ENCODE results near the gene CALCOCO1.
A peak's percentile ranks its signal among the peaks of the same experiment; 100 is the strongest.
"Not testable (repeated sequence)": the region's sequence is repeated elsewhere in the genome, so short reads cannot be mapped to it uniquely, and the experiment has no call there.

CALCOCO1 gene, protein sequence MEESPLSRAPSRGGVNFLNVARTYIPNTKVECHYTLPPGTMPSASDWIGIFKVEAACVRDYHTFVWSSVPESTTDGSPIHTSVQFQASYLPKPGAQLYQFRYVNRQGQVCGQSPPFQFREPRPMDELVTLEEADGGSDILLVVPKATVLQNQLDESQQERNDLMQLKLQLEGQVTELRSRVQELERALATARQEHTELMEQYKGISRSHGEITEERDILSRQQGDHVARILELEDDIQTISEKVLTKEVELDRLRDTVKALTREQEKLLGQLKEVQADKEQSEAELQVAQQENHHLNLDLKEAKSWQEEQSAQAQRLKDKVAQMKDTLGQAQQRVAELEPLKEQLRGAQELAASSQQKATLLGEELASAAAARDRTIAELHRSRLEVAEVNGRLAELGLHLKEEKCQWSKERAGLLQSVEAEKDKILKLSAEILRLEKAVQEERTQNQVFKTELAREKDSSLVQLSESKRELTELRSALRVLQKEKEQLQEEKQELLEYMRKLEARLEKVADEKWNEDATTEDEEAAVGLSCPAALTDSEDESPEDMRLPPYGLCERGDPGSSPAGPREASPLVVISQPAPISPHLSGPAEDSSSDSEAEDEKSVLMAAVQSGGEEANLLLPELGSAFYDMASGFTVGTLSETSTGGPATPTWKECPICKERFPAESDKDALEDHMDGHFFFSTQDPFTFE

DNA sequence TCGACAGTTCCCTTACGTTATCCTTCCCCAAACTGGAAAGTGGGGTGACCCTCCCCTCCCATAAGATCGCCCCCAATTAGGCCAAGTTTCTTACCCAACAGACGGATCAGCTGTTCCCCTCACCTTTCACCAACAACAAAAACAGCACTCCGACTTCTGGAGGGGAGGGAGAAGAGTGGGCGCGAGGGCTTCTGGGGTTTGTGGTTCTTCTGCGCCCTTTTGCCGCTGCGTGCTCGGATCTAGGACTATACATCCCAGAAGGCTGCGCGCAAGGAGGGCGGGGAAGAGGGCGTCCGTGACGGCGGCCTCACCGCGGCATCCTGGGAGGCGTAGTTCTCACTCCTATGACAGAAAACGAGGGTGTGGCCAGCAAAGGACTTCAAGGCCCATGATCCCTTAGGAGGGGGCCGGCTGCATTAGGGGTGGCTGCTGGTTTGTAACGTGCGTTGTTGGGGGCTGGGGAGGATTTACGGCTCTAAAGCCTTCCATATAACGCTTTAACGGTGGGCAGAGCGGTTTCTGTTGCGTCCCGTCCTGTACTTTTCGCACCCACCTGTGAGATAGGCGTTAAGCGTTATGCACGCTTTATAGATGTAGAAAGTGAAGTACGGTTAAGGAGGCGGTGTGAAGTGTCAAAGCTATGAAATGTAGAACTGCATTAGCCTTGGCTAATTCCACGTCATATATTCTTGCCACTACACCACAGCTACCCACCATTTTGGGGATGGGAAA, at the start of gene CALCOCO1:
TSS of gene CALCOCO1 (minus strand) at position 143 of the 732 bp plus-strand sequence. CDS start 2,210 bp downstream, outside the sequence.
- DNase-seq (ENCODE audit: low read depth) = peak; percentile 91

DNA sequence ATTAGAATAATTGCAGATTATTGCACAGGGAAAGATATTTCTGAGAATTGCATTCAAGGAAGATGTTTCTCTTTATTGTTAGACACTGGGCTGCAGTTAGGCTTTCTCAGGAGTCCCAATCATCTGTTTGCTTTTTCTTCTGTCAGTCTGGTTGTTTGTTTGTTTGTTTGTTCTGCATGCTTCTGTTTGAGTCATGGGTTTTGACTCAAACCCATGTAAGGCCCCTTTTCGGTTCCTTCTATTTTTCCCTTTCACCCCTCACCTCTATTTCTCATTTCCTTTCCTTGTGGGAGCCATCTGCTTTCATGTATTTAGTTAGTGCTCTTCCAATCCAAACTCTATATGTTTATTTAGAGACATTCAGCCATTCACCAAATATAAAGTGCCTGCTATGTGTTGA, 49.6 kb upstream of the CALCOCO1 start:
- no peak for DNase-seq (ENCODE audit: low read depth)

DNA sequence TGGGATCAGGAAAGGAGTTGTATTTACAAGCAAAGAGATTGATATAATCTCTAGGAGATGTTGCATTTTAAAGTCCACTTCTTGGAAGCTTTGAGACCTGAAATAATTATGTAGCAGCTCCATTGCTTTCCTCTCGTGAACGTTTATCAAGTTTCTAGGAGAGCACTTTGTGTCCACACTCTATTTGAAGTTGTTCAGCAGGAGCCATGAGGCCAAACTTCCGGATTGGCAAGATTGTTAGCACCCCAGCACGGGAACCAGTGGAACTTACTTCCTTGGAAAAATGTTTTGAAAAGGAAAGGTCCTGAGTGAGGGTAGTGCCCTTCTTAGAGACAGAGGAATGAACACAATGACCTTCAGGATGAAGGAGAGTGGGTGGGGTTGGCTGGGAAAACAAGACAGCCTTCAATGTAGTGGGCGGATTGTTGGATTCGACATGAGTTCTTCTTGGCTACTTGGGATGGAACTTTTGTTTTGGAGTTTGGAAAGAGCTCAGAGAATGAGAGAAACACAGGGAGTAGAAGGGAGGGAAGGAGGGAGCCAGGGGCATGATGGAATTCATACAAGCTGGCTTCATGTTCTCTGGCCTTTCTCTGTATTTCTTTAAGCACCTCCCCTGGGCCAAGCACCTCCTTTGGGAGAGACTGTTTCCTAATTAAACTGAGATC, 48.4 kb upstream of the CALCOCO1 start:
- DNase-seq (ENCODE audit: low read depth) = no peak

DNA sequence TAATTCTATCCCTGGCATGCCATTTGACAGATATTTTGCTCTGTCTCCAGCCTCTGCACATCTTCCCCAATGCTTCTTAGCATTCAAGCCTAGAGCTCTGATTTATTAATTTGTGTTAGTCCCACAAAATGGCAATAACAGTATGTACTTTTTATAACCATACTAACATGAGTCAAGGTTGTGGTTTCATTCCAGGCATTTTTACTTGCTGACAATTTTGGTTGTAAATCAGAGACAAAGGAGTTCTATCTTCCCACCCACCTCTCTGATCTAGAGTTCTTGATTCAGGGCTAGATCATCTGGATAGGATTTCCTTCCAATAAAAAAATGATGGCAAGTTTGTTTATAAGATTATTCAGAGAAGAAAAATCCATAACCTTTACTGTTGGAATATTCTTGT, 43.0 kb upstream of the CALCOCO1 start:
- no peak for DNase-seq (ENCODE audit: low read depth)

DNA sequence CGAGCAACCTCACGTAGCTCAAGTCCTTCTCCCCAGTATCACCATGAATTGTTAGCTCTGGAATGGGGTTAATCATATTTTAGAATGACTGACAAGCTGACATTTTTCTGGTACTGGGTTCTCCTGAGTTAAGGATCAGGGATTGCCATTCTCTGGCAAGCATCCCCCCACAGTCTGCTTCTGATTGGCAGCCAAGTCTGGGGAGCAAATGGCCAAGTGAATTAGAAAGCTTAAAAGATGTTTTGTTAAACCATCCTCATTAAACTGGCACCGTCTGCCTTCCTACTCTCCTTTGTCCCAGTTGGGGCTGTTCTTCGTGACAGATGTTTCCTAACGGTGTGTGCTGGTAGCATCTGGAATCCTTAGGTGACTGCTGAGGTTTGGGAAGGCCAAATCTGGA, 41.7 kb upstream of the CALCOCO1 start:
- no peak for DNase-seq (ENCODE audit: low read depth)

DNA sequence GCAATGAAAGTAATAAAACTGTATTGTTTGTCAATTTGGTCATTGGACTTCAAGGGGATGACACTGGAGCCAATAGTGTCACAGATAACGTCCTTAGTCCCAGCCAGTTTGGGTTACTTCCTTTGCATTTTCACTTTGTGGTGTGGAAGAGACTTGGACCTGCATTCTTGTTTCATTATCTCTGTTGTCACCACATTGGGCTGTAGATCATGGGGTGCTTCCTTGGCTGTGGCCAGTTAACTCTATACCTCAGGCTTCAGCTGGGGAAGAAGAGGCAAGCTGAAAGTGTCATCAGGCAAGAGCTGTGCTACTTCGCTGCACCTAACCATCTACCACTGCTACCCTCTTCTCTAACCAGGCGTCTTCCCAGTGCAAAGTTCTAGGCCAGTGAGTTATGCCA, 39.6 kb upstream of the CALCOCO1 start:
- no peak for DNase-seq (ENCODE audit: low read depth)

DNA sequence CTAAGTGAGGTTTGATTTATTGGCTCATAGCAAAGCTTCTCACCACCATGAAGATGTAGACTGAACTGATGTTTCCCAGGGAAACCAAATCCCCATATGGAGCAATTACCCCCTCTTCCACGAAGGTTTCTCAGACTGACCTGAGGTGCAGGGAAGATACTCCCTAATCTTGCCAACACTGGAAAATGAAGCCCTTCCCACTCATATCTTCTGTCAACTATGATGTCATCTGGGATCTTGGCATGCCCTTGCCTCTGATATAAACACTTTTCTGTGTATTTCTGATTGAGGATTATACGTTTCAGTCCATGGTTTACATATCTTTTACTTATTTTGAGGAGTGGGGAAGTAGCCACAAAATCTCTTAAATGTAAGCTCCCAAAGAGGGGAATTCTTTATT, 38.6 kb upstream of the CALCOCO1 start:
- DNase-seq (ENCODE audit: low read depth) = no peak

DNA sequence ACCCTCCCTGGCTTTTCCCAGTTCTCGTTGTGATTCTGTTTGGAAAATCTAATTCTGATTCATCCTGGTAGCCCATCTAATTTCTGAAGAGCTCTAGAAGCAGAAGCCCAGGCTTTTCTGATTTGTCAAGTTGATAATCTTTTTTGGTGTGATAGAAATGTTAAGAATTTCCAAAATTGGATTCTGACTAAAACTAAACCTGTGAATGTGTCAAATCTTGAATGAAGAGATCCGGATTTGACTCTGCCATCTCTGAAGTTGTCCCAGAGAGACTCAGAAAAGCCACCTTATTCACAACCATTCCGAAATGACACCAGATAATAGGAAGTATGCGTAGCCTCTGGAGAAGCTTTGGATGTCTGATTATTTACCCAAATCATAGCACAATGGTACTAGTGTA, 37.4 kb upstream of the CALCOCO1 start:
- no peak for DNase-seq (ENCODE audit: low read depth)

DNA sequence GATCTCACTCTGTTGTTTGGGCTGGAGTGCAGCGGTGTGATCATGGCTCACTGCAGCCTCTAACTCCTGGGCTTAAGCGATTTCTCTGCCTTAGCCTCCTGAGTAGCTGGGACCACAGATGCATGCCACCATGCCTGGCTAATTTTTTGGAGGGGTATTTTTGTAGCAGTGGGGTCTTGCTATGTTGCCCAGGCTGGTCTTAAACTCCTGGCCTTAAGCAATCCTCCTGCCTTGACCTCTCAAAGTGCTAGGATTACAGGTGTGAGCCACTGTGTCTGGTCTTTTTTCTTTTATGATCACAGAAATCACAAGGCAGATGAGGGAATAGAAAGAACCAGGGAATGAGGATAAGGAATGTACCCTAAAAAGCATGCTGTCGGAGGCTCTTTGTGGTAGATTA, 35.5 kb upstream of the CALCOCO1 start:
- not testable (repeated sequence) for DNase-seq (ENCODE audit: low read depth)

DNA sequence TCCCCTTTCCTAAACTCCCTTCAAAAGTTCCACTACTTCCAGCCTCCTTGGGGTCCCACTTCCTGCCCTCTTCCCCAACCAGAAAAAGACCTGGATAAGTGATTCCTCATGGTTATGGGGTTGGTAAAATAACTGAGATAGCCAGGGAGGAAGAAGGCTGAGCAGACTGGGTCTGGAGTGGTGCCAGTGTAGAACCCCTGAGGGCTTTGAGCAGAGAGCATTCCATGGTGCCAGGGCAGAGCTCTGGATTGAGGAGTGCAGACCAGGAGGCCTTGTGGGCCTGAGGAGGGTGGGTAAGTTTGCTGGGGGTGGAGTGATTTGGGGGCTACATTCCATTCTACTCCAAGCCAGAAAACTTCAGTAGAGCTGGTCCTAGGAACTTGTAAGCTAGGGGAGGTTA, 34.1 kb upstream of the CALCOCO1 start:
- no peak for DNase-seq (ENCODE audit: low read depth)

DNA sequence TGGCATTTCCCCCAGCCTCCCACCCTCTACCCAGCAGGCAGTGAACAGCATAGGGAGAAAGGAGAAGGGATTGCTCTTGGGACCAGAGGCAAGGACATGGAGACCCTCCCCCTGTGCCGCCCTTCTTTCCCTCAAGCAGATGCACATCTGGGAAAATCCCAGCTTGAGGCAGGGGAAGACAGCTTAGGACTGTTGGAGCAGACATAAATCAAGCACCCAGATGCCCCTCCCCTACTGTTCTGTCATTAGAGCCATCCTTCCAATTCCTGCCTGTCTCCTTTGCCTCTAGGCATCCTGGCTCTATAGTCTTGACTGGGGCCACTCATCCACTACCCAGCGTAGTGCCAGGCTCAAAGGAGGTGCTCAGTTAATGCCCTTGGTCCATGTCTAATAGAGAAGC, 32.0 kb upstream of the CALCOCO1 start:
- no peak for DNase-seq (ENCODE audit: low read depth)

DNA sequence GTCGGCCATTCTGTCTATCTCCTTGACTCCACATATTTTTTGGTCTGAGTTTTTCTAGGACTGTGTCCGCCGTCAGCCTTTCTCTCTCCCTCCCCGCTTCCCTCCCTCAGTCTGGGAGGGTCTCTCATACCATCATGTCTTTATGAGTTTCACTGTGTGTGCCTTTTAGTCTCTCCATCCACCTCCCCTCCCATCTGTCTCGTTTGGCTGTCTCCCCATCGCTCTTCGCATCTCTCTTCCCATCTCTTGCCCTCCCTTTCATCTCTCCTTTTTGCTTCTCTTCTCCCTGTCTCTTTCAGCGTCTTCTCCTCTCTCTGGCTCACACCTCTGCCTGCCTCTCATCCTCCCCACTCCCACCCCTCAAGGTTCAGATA, 31.5 kb upstream of the CALCOCO1 start:
- no peak for DNase-seq (ENCODE audit: low read depth)

DNA sequence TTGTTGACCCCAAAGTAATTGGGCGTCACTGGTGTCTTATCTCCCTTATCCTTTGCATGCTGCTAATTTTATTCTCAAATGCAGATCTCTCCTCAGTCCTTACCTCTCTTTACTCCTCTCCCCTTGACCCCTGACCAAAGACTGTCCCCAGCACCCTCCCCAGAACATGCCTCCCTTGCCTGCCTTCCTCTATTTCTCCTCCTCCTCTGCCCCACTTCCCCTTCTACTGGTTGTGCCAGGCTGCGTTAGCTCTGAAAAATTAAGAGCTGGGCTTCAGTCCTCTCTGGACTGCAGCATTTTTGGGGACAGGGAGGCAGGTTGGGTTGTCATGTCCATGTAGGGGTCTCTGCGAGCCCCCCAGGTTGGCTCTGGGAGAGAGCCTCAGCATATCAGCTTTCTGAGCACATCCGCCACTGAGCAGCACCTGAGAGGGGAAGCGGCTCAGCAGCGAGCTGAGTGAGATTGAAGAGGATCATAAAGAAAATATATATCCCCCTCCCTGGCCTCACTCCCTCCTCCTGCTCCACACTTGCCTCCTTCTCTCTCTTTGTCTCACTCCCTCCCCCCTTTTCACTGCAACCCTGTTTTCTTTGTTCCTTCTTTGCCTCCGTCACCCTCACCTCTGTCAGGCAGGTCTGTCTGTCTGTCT, 31.0 kb upstream of the CALCOCO1 start:
- DNase-seq (ENCODE audit: low read depth) = no peak

DNA sequence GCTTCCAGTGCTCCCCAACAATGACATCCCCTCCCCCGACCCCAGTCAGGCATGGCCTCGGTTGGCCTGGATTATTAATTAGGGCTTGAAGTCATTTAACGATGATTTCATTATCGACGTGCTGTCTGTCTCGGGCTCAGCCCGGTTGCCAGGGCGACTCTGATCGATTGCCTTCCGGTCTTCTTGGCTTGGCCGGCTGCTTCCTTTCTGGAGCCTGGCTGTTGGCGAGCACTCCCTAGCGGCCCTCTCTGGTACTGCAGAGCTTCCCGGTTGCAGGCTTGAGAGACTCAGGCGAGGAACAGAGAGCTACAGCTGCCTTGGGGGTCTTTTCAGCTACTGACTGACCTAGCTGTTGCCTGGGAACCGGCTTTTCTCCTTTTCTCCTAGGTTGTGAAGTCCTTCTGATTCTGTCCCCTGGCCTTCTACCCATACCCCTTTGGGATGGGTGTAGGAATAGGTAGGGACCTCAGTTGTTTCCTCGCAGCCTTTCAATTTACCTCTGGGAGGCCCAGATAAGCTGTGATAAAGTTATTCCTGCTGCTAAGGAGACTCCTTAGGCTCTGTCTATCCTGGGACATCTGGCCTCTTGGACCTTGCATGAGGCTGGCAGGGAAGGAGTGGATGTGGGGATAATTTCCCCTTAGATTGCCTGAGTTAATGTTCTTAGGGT, 30.0 kb upstream of the CALCOCO1 start:
- DNase-seq (ENCODE audit: low read depth) = peak; percentile 63

DNA sequence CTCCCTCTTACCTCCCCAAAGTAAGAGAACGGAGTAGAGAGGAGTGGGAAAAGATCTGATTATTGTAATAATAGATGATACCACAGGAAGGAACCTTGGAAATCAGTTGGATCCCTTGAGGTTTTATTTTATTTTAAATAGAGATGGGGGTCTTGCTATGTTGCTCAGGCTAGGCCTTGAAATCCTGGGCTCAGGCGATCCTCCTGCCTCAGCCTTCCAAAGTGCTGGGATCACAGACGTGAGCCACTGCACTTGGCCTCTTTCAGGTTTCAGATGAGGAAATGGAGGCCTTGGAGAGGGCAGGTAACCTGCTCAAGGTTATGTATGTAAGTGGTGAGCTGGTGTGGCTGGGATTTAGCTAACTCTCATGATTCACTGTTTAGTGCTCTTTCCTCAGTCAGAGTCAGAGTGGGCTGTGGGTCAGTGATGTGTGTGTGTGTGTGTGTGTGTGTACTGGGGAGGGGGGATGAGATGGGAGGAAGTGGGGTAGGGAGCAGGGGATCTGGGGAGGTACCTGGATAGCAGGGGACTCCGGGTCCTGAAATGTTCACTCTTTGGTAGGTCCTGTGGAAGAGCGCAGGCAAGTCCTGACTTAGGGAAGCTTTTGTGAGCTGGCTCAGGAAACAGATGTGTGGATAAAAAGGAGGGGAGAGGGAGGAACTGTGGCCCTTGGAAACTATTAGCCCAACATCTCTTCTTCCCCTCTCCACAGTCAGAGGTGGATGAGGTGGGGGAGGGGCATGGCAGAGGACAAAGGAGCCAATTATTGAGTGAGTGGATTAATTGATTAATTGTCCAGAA, 29.2 kb upstream of the CALCOCO1 start:
- no peak for DNase-seq (ENCODE audit: low read depth)

DNA sequence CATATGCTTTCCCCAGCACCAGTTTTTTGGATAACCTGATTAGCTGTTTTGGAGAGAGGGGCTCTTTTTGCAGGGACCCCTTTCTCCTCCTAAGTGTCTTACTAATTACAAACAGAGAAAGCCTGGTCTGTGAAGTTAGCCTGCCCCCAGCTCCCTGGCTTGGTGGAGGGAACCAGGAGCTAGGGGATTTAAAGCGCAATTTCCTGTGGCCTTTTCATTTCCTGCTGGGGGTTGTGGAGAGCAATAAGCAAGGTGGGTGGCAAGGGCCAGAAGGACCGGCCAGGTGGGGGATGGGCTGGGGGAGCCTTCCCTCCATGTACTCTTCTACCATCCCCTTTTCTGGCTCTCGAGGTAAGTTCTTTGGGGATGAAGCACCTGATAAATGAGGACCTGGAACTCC, 28.6 kb upstream of the CALCOCO1 start:
- DNase-seq (ENCODE audit: low read depth) = no peak

DNA sequence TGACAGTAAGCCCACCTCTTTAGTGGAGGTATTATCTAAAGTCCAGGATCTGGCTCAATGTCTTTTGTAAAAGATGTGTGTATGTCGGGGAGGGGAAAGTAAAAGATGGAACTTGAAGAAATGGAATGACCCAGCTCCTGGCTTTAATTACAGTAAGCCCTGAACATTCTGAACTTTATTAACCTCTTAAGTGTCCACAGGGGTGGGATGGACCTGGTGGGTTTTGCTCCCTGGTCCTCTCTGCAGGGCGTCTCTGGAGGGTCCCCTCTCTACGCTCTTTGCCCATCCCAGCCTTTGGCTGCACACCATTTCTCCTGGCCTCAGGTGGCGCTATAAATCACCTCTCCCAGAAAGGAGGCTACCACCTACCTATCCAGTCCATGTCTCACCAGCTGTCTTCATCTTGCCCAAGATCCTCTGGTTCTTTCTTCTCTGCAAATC, 28.2 kb upstream of the CALCOCO1 start:
- no peak for DNase-seq (ENCODE audit: low read depth)

DNA sequence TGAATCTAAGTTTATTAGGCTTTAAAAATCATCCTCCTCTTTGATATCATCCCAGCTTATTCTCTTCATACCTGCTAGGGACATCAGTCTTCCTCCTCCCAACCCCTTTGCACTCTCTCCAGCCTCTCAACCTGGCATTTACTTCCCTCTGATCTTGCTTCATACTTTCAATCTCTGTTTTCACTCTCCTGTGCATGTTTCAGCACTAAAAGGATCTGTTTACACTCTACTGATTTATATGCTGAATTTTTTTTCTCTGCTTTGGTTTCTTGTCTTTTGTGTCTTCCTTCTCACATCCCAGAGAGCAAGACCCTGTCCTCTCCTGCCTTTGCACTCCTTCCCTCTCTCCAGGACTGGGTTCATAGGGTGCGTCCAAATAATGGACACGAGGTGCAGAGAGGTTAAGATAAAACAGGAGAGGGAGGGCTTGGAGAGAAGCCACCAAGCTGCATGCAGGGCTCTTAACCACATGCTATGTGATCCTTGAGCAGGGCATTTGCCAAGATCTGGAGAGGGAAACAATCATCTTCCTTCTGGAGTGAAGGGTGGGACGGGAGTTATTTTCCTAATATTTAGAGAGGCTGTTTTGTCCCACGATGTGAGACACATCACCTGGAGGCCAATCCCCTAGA, 27.5 kb upstream of the CALCOCO1 start:
- DNase-seq (ENCODE audit: low read depth) = no peak

DNA sequence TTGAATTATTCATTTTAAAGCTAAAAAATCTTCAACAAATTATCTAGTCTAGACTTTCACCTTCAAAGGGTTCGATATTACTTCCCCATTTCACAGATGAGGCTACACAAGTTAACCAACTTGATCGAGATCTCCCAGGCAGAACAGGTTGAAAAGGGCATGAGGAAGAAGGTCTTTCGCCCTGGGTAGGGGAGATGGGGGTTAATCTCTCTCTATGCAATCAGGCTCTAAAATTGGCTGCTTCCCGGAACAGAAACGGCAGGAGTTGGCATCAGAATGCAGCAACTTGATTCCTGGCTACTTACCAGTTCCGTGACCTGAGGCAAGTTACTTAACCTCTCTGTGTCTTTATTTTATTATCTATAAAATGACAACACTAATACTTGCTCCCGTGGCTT, 26.9 kb upstream of the CALCOCO1 start:
- DNase-seq (ENCODE audit: low read depth) = no peak

DNA sequence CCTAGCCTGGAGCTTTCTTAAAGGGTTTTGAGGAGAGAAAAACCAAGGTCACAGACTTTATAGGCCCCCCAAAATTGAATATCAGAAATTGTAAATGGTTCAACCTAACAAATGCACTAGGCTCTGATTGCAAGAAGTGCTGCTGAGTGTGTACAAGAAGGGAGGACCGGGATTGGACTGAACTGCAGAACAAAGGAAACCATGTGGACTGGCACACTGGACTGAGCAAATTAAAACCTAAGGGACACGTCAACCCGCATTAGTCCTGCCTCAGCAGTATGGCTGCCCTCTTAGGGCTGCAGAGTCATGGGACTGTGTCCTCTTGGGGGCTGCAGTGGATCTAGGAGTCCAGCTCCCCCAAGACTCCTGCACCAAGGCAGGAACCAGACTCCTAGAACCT, 25.4 kb upstream of the CALCOCO1 start:
- no peak for DNase-seq (ENCODE audit: low read depth)
